ENCODE data around the gene CIT. TPM values are rescaled to one million over a fixed set of nuclear protein-coding genes. Genes with fewer than 3 reads are reported as not detected.

Gene CIT
- total RNA-seq, 1 donor from 2014 or later = 36.6 TPM

GRCh38 chr12:119819322-119819721 is 57.8 kb downstream of the CIT start:
- H3K4me3 Mint-ChIP-seq = no peak overlapping the region
- peaks cover 27% of the 10 kb centered on the region for H3K36me3 Mint-ChIP-seq (ENCODE audit: low read depth)
- H3K27me3 Mint-ChIP-seq (ENCODE audit: insufficient read depth) = no peaks in the 10 kb centered on the region
- H3K9me3 Mint-ChIP-seq = no peaks in the 10 kb centered on the region
- H3K4me1 Mint-ChIP-seq (ENCODE audit: low read depth) = no peaks in the 10 kb centered on the region
- no peak overlapping the region for H3K27ac Mint-ChIP-seq
- intact Hi-C loops (cut with micrococcal nuclease) = no loop called here
- DNase-seq (ENCODE audit: low spot score) = no peak

DNA sequence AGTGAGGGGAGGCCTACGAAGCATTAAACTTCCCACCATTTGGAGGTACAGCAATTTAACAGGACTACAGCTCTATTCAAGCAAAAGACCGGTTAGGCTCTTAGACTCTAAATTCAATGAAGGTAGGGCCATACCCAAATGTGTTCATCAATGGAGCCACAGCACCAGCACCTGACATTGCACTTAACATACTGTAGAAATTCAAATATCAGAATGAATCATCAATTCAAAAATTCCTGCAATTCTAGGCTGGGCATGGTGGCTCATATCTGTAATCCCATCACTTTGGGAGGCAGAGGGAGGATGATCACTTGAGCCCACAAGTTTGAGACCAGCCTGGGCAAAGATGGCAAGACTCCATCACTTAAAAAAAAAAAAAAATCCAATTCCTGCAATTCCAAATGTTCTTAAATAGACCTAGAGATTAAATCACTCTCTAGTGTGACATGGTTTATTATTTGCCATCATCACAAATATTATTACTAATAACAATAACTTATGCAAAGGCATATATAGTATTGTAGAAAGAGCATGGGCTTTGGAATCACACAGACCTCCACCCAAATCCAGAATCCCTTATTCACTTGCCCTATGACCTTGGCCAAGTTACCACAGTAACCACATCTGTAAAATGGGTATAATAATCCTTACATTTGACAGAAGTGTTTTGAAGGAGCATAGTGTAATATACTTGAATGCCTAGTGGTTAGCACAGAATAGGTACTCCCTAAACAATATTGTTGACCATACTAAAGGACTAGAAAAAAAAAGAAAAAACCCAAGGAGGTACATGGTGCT is 59.4 kb downstream of the CIT start:
- no peaks in the 10 kb centered on the region for H3K4me1 Mint-ChIP-seq (ENCODE audit: low read depth)
- H3K27ac Mint-ChIP-seq = no peak overlapping the region
- no peaks in the 10 kb centered on the region for H3K9me3 Mint-ChIP-seq
- H3K4me3 Mint-ChIP-seq = no peak overlapping the region
- DNase-seq (ENCODE audit: low spot score) = no peak
- H3K27me3 Mint-ChIP-seq (ENCODE audit: insufficient read depth) = no peaks in the 10 kb centered on the region
- intact Hi-C loops (cut with micrococcal nuclease) = no loop called here
- peaks cover 32% of the 10 kb centered on the region for H3K36me3 Mint-ChIP-seq (ENCODE audit: low read depth)

DNA sequence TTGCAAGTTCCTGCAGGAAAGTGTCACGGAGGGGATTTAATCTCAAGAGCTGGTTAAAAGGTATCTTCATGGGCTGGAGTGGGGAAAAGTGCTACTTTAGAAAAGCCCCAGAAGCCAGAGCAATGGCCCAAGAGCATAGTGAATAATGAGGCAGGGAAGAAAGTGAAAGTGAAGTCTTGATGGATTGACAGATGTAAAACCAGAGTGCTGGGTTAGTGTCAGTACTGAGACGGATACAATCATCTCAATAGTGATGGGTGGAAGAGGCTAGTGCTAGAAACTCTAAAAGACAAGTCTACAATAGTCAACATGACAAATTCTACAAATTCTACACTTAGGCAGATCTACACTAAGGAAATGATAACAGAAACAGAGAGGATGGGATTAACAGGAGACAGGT is 68.1 kb downstream of the CIT start:
- Mint-ChIP-seq H3K4me3 (no peak overlapping the region), H3K27me3 (ENCODE audit: insufficient read depth) (no peaks in the 10 kb centered on the region), H3K36me3 (ENCODE audit: low read depth) (peaks cover 26% of the 10 kb centered on the region), H3K27ac (no peak overlapping the region), H3K4me1 (ENCODE audit: low read depth) (peaks cover 8% of the 10 kb centered on the region), H3K9me3 (peaks cover 5% of the 10 kb centered on the region)
- intact Hi-C loops (cut with micrococcal nuclease) = no loop called here
- no peak for DNase-seq (ENCODE audit: low spot score)

- Mint-ChIP-seq H3K36me3 (ENCODE audit: low read depth) (peaks cover 26% of the 10 kb centered on the region), H3K27ac (no peak overlapping the region), H3K4me3 (no peak overlapping the region), H3K4me1 (ENCODE audit: low read depth) (peaks cover 8% of the 10 kb centered on the region), H3K27me3 (ENCODE audit: insufficient read depth) (no peaks in the 10 kb centered on the region), H3K9me3 (peaks cover 5% of the 10 kb centered on the region)
- DNase-seq (ENCODE audit: low spot score) = no peak
- intact Hi-C loops (cut with micrococcal nuclease) = no loop called here
Observed at GRCh38 chr12:119808441-119808840, 68.7 kb downstream of the CIT start.

DNA sequence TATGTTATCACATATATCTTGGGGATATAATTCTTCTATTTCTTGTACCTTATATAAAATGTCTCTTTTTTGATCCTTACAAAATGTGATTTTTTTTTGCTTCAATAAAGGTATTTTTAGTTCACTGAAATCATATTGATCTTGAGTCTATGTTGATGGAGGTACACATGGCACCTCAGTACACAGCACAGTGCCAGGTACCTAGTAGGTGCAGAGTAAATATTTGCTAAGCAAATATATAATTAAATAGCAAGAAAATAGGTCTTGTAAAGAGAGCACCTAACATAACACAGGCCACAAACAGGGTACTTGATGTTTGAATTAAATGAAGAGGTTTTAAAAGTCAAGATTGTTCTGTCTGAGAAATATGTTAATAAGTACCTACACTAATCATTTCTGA is 69.7 kb downstream of the CIT start:
- H3K4me3 Mint-ChIP-seq = no peak overlapping the region
- H3K4me1 Mint-ChIP-seq (ENCODE audit: low read depth) = peaks cover 8% of the 10 kb centered on the region
- no peaks in the 10 kb centered on the region for H3K27me3 Mint-ChIP-seq (ENCODE audit: insufficient read depth)
- DNase-seq (ENCODE audit: low spot score) = no peak
- intact Hi-C loops (cut with micrococcal nuclease) = no loop called here
- peaks cover 25% of the 10 kb centered on the region for H3K36me3 Mint-ChIP-seq (ENCODE audit: low read depth)
- no peak overlapping the region for H3K27ac Mint-ChIP-seq
- peaks cover 5% of the 10 kb centered on the region for H3K9me3 Mint-ChIP-seq

DNA sequence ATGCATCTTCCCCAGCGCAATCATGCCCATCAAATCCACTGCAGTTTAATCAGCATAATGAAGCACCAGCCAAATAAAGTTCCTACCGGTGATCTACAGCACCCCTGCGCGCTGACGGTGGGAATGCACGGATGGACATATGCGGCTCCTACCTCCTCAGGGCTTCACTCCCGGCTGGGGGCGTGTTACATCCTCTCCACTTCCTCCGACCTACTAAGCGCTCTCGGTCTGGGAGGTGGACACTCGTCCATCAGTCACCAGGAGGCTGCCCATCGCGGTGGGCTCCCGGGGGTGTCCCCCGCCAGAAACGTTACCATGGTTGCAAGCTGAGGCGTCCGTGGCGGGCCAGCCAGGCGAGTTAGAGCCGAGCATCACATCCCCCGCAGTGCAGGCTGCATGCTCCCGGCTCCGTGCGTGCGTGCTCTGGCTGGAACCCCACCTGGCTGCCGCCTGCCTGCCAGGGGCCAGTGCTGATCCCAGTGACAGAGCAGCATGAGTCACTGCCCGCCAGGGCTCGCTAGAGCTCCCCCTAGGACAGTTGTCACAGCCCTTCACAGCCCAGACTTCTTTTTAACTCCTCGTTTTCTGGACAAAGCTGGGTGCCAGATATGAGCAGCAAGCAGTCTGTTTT is 73.0 kb downstream of the CIT start:
- no peak for DNase-seq (ENCODE audit: low spot score)
- Mint-ChIP-seq H3K27me3 (ENCODE audit: insufficient read depth) (no peaks in the 10 kb centered on the region), H3K4me3 (no peak overlapping the region), H3K4me1 (ENCODE audit: low read depth) (peaks cover 6% of the 10 kb centered on the region), H3K36me3 (ENCODE audit: low read depth) (peaks cover 31% of the 10 kb centered on the region), H3K27ac (no peak overlapping the region), H3K9me3 (peaks cover 5% of the 10 kb centered on the region)
- intact Hi-C loops (cut with micrococcal nuclease) = no loop called here

- Mint-ChIP-seq H3K4me3 (no peak overlapping the region), H3K9me3 (peaks cover 5% of the 10 kb centered on the region), H3K4me1 (ENCODE audit: low read depth) (no peaks in the 10 kb centered on the region), H3K27ac (no peak overlapping the region), H3K27me3 (ENCODE audit: insufficient read depth) (no peaks in the 10 kb centered on the region), H3K36me3 (ENCODE audit: low read depth) (peaks cover 26% of the 10 kb centered on the region)
- intact Hi-C loops (cut with micrococcal nuclease) = no loop called here
- no peak for DNase-seq (ENCODE audit: low spot score)
Observed at GRCh38 chr12:119803381-119803791, 73.7 kb downstream of the CIT start.

- intact Hi-C loops (cut with micrococcal nuclease) = no loop called here
- Mint-ChIP-seq H3K27me3 (ENCODE audit: insufficient read depth) (no peaks in the 10 kb centered on the region), H3K9me3 (peaks cover 5% of the 10 kb centered on the region), H3K4me1 (ENCODE audit: low read depth) (no peaks in the 10 kb centered on the region), H3K36me3 (ENCODE audit: low read depth) (peaks cover 25% of the 10 kb centered on the region), H3K27ac (no peak overlapping the region), H3K4me3 (no peak overlapping the region)
- DNase-seq (ENCODE audit: low spot score) = no peak
Observed at GRCh38 chr12:119802472-119802871, 74.6 kb downstream of the CIT start.

DNA sequence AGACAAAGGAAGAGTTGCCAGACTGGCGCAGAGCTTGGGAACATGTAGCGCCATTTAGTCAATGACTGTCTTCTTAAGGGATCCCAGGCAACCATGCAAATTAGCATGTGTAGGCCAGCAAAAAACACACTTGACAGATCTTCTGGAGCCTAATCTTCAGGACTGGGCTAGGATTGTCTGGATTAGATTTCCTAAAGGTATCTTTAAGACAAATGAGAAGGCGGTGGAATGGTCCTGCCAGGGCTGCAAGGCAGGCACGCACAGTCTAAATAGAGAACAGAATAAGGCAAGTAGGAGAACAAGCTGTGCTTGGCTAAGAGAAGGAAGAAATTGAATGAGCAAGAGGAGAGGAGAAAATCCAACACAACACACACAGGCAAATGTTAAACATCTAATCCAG is 80.0 kb downstream of the CIT start:
- no peak overlapping the region for H3K27ac Mint-ChIP-seq
- peaks cover 17% of the 10 kb centered on the region for H3K36me3 Mint-ChIP-seq (ENCODE audit: low read depth)
- H3K9me3 Mint-ChIP-seq = no peaks in the 10 kb centered on the region
- intact Hi-C loops (cut with micrococcal nuclease) = no loop called here
- H3K27me3 Mint-ChIP-seq (ENCODE audit: insufficient read depth) = no peaks in the 10 kb centered on the region
- no peak for DNase-seq (ENCODE audit: low spot score)
- H3K4me3 Mint-ChIP-seq = no peak overlapping the region
- no peaks in the 10 kb centered on the region for H3K4me1 Mint-ChIP-seq (ENCODE audit: low read depth)

GRCh38 chr12:119796292-119796691 is 80.8 kb downstream of the CIT start:
- intact Hi-C loops (cut with micrococcal nuclease) = no loop called here
- no peak for DNase-seq (ENCODE audit: low spot score)
- no peaks in the 10 kb centered on the region for H3K4me1 Mint-ChIP-seq (ENCODE audit: low read depth)
- H3K27ac Mint-ChIP-seq = no peak overlapping the region
- H3K36me3 Mint-ChIP-seq (ENCODE audit: low read depth) = peaks cover 13% of the 10 kb centered on the region
- H3K27me3 Mint-ChIP-seq (ENCODE audit: insufficient read depth) = no peaks in the 10 kb centered on the region
- no peaks in the 10 kb centered on the region for H3K9me3 Mint-ChIP-seq
- H3K4me3 Mint-ChIP-seq = no peak overlapping the region

DNA sequence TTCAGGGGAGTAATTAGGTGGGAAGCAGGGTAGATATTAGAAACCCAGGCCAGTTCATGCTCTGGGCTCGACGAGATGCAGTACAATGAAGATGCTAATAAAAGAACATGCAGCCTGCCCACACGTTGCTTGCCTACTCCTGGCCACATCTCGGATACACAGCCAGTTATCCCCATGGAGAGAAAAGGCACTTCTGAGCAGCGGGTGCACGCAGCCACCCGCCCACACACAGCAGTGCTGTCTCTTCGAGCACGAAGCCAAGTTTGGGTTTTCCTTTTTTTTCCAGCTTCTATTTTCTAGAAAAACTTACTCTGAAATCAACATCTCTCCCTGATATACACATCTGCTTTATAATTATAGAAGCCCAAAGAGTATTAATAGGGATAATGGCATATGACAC is 85.7 kb downstream of the CIT start:
- H3K4me3 Mint-ChIP-seq = no peak overlapping the region
- DNase-seq (ENCODE audit: low spot score) = no peak
- peaks cover 13% of the 10 kb centered on the region for H3K36me3 Mint-ChIP-seq (ENCODE audit: low read depth)
- H3K27me3 Mint-ChIP-seq (ENCODE audit: insufficient read depth) = no peaks in the 10 kb centered on the region
- no peak overlapping the region for H3K27ac Mint-ChIP-seq
- H3K4me1 Mint-ChIP-seq (ENCODE audit: low read depth) = no peaks in the 10 kb centered on the region
- intact Hi-C loops (cut with micrococcal nuclease) = no loop called here
- H3K9me3 Mint-ChIP-seq = no peaks in the 10 kb centered on the region

- Mint-ChIP-seq H3K4me1 (ENCODE audit: low read depth) (peaks cover 6% of the 10 kb centered on the region), H3K27ac (no peak overlapping the region), H3K27me3 (ENCODE audit: insufficient read depth) (no peaks in the 10 kb centered on the region), H3K36me3 (ENCODE audit: low read depth) (peaks cover 20% of the 10 kb centered on the region), H3K9me3 (no peaks in the 10 kb centered on the region), H3K4me3 (no peak overlapping the region)
- intact Hi-C loops (cut with micrococcal nuclease) = no loop called here
- DNase-seq (ENCODE audit: low spot score) = no peak
Observed at GRCh38 chr12:119788786-119789185, 88.3 kb downstream of the CIT start.

DNA sequence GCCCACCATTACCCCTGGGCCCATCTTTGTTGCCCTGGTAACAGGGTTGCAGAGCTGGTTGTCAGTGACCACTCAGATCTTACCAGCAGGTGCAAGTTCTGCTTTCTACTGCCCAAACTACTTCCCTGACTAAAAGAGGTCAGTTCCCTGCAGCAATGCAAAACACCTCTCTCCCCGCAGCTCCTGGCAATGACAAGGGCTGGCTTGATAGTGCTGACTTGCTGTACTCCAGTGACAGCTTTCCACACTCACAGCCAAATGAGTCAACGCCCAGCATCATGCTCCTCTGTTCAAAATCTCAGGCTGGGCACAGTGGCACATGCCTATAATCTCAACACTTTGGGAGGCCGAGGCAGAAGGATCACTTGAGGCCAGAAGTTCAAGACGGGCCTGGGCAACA is 90.6 kb downstream of the CIT start:
- intact Hi-C loops (cut with micrococcal nuclease) = no loop called here
- no peak for DNase-seq (ENCODE audit: low spot score)
- no peaks in the 10 kb centered on the region for H3K9me3 Mint-ChIP-seq
- no peaks in the 10 kb centered on the region for H3K27me3 Mint-ChIP-seq (ENCODE audit: insufficient read depth)
- H3K4me3 Mint-ChIP-seq = no peak overlapping the region
- peaks cover 32% of the 10 kb centered on the region for H3K36me3 Mint-ChIP-seq (ENCODE audit: low read depth)
- H3K4me1 Mint-ChIP-seq (ENCODE audit: low read depth) = peaks cover 14% of the 10 kb centered on the region
- H3K27ac Mint-ChIP-seq = no peak overlapping the region

All from activated T-helper 1 cell treated with anti-CD3 and anti-CD28 coated beads, Interleukin-12 subunit alpha, Interleukin-12 subunit beta, Interleukin-2, Interleukin-4 antibody, amounts not matched to agents 30 ng/mL and 10 ng/mL and 1 ng/mL, durations not matched to agents 14 hours and 24 hours and 36 hours (primary cell).